Muscle of back (tissue), 13 donors: ENCODE results near the gene SP110. TPM values are rescaled to one million over a fixed set of nuclear protein-coding genes. Genes with fewer than 3 reads are reported as not detected.
"Not testable (repeated sequence)": the region's sequence is repeated elsewhere in the genome, so short reads cannot be mapped to it uniquely, and the experiment has no call there.

ENCODE experiments used
- DNase-seq, 3 donors: peaks; one replicate each; pipeline versions ENCODE4 v3.0.0 to v3.0.0-alpha.2; 2013
- long read RNA-seq, 9 donors: transcript quantifications; one replicate each; lab custom pipeline, GENCODE V29; 2026
- polyA plus RNA-seq, 10 donors: library from polyadenylated mRNA; unstranded; fragments of 120-200 nt; gene quantifications; one replicate each; pipeline ENCODE4 v1.2.1, GENCODE V29; 2013; ENCODE audit not compliant: insufficient read length in 10 of 10

Gene SP110
- polyA plus RNA-seq: 10 to 100 TPM; 11.5 to 17.0 (median 12.9) TPM
- long read RNA-seq, donor 1, partial matches to known transcripts: 0 of 1 reads
- long read RNA-seq, donor 1, other reads (novel, unspliced or antisense): 0 of 1 reads
- long read RNA-seq, donor 2: 0 reads
- long read RNA-seq, donor 3: 0 reads
- long read RNA-seq, donor 4: 0 reads
- long read RNA-seq, donor 5: 0 reads
- long read RNA-seq, donor 6: 0 reads
- long read RNA-seq, donor 7, partial matches to known transcripts: 0 of 1 reads
- long read RNA-seq, donor 7, other reads (novel, unspliced or antisense): 0 of 1 reads
- long read RNA-seq, donor 8, partial matches to known transcripts: 0 of 2 reads
- long read RNA-seq, donor 8, other reads (novel, unspliced or antisense): 0 of 2 reads
- long read RNA-seq, donor 9: 0 reads

GRCh38 chr2:230219419-230220331, at the start of gene SP110:
Gene SP110, minus strand, starts transcription at chr2:230219984. Its CDS starts 3,057 bp downstream, at chr2:230216927.
- DNase-seq: peak; percentile 80 to 96 (median 89)

GRCh38 chr2:230268606-230269243, 48.9 kb upstream of the SP110 start:
- peak in 1 of 3 donors; percentile 21 for DNase-seq

- DNase-seq: no peak
Measured at GRCh38 chr2:230267556-230267955, 47.8 kb upstream of the SP110 start.

- DNase-seq: no peak
Measured at GRCh38 chr2:230267059-230267458, 47.3 kb upstream of the SP110 start.

GRCh38 chr2:230266638-230267037, 46.9 kb upstream of the SP110 start:
- DNase-seq: no peak

- DNase-seq: not testable (repeated sequence)
Measured at GRCh38 chr2:230264945-230265344, 45.2 kb upstream of the SP110 start.

GRCh38 chr2:230262246-230262645, 42.5 kb upstream of the SP110 start:
- DNase-seq: no peak

- peak in 1 of 3 donors; percentile 5 for DNase-seq
Measured at GRCh38 chr2:230258483-230258882, 38.7 kb upstream of the SP110 start.

GRCh38 chr2:230256733-230257332, 37.0 kb upstream of the SP110 start:
- DNase-seq: no peak

- DNase-seq: no peak
Measured at GRCh38 chr2:230254152-230254881, 34.5 kb upstream of the SP110 start.

GRCh38 chr2:230250231-230250630, 30.4 kb upstream of the SP110 start:
- no peak for DNase-seq

GRCh38 chr2:230246206-230246605, 26.4 kb upstream of the SP110 start:
- DNase-seq: no peak

GRCh38 chr2:230244211-230244610, 24.4 kb upstream of the SP110 start:
- no peak for DNase-seq

- DNase-seq: no peak
Measured at GRCh38 chr2:230234845-230235244, 15.1 kb upstream of the SP110 start.

- no peak for DNase-seq
Measured at GRCh38 chr2:230234122-230234722, 14.4 kb upstream of the SP110 start.

GRCh38 chr2:230231251-230231650, 11.5 kb upstream of the SP110 start:
- DNase-seq: no peak

GRCh38 chr2:230230496-230231200, 10.9 kb upstream of the SP110 start:
- no peak for DNase-seq

GRCh38 chr2:230230087-230230486, 10.3 kb upstream of the SP110 start:
- peak in 1 of 3 donors; percentile 38 for DNase-seq

GRCh38 chr2:230227216-230227615, 7.4 kb upstream of the SP110 start:
- no peak for DNase-seq

- no peak for DNase-seq
Measured at GRCh38 chr2:230226051-230226551, 6.3 kb upstream of the SP110 start.
